H1 (cell line): ENCODE results near the gene MYO5A. TPM values are rescaled to one million over a fixed set of nuclear protein-coding genes. Genes with fewer than 3 reads are reported as not detected.

Experiments used
- BACH1 ChIP-seq: IDR thresholded peaks from 2 replicates; pipeline ENCODE4 v1.6.1; 2012; ENCODE audit warnings: low read length, improper control_type of control experiment
- BCL11A ChIP-seq, 2 experiments: IDR thresholded peaks; one replicate each; pipeline ENCODE4 v1.6.1; 2011; ENCODE audit warnings: low read depth in 2 of 2, low read length in 2 of 2, mild to moderate bottlenecking in 2 of 2
- CHD1 ChIP-seq: IDR thresholded peaks from 2 replicates; pipeline ENCODE4 v1.6.1; 2012; ENCODE audit warnings: low read depth, low read length, improper control_type of control experiment
- CHD7 ChIP-seq: fragments of 300-600 bp; sonication (generic); IDR thresholded peaks from 2 replicates; pipeline ENCODE4 v1.7.1; 2012; ENCODE audit warnings: low read length, moderate library complexity, mild to moderate bottlenecking, inconsistent platforms; ENCODE audit not compliant: insufficient replicate concordance
- HDAC2 ChIP-seq, 2 experiments: fragments of 300-600 bp in 1 of 2; sonication (generic) in 1 of 2; IDR thresholded peaks; 2 replicates each; pipeline ENCODE4 v1.6.1; 2011 to 2012; ENCODE audit warnings: low read depth in 2 of 2, low read length in 2 of 2, mild to moderate bottlenecking in 2 of 2, moderate library complexity in 2 of 2, borderline replicate concordance in 1 of 2, inconsistent platforms in 1 of 2
- POLR2AphosphoS5 ChIP-seq: IDR thresholded peaks from 2 replicates; pipeline ENCODE4 v1.6.1; 2011; ENCODE audit warnings: low read depth, low read length
- TAF1 ChIP-seq: IDR thresholded peaks from 2 replicates; pipeline ENCODE4 v1.6.1; 2011; ENCODE audit warnings: mild to moderate bottlenecking, low read depth, low read length
- TAF7 ChIP-seq: optimal IDR thresholded peaks from 2 replicates; pipeline ENCODE3; 2011; ENCODE audit warnings: low read depth, mild to moderate bottlenecking, inconsistent platforms, low read length, moderate library complexity, borderline replicate concordance
- polyA plus RNA-seq, 7 experiments: library from polyadenylated mRNA; depleted of rRNA in 3 of 7; stranded (reverse) in 5 of 7; unstranded in 2 of 7; fragments of >200 nt in 5 of 7; fragments of 200-250 nt in 2 of 7; gene quantifications; 1 replicate in 5 of 7; 2 replicates in 1 of 7; 4 replicates in 1 of 7; pipeline versions ENCODE4 v1.2.1 to v1.2.3, GENCODE V29; 2011 to 2013; ENCODE audit warnings: missing spikeins in 2 of 7, mixed read lengths in 2 of 7
- total RNA-seq: library from RNA; stranded (reverse); fragmentation: NEBNext Ultra II Directional; extraction: Animal tissue kit (Norgen Biotek cat#: 25700); gene quantifications from 2 replicates; pipeline ENCODE4 v1.2.1, GENCODE V29; 2021

Gene MYO5A
- total and polyA plus RNA-seq, 2 of the 8 experiments (the other 6 are each of a cell fraction or from before 2014, with no cell fraction given) = 11.4 to 24.7 TPM

GRCh38 chr15:52434885-52435284, 93.8 kb downstream of the MYO5A start (continued):
- TF ChIP-seq CHD7 (no peak), BACH1 (no peak), TAF1 (no peak), HDAC2 (IDR thresholded peaks at IDR 0.05; ENCODE audit: borderline replicate concordance in 1 of 2, low read depth in 2 of 2, low read length in 2 of 2) (no peak), CHD1 (no peak), POLR2AphosphoS5 (no peak), TAF7 (no peak), BCL11A (IDR thresholded peaks at IDR 0.05; ENCODE audit: low read depth in 2 of 2, low read length in 2 of 2) (no peak)
- TF ChIP-seq, all 59 proteins: peak for 0
